NCI-H82 treated with DMSO at 0.1 percent for 48 hours (cell line): Measurements from ENCODE around the gene DNAH1.

Experiments
- DNase-seq: peaks from one replicate; lab custom pipeline; 2025; ENCODE audit not compliant: unreplicated experiment; lab: John Stamatoyannopoulos, UW

Gene DNAH1

GRCh38 chr3:52432225-52432624, 116.1 kb downstream of the DNAH1 start:
- no peak for DNase-seq

DNA sequence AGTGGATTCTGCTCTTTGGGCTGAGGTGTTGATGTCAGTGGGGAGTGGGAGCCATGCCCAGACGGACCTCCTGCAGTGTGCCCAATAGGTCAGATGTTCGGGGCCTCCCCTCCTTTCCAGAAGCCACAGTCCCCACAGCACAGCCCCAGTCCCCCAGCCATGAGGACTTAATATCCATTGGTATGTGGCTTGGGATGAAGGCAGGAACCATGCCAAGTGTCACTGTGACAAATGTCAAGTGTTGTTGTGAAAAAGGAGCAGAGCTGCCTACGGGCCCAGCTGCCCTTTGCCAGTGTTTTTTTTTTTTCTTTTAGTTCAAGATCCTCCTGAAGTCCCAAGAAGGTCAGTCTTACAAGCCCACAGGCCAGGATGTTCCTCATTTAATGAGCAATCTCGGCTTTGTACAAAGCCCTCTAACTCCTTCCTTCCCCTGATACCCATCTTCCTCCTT, 116.6 kb downstream of the DNAH1 start:
- DNase-seq = no peak

GRCh38 chr3:52433328-52433995, 117.3 kb downstream of the DNAH1 start:
- peak; percentile 17 for DNase-seq

DNA sequence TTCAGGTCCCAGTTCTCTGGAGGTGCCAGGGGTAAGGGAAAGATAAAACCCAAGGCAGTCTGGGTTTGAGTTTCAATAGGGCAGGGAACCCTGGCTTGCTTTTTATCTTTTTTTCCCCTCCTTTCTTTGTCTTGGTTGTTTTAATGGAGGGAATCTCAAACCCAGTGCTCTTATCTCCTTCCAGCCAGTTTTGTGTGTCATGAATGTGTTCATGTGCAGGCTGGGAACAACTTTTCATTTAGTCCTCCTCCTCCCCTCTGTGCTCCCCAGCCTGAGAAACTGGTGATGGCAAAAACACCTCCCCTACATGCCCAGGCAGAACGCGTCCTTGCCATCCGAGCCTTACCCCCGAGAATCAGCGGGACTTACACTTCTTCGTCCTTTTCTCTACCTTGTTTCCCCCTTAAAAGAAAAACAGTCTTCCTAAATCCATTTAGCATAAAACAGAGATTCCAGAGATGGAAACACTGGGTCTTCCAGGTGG, 117.9 kb downstream of the DNAH1 start:
- DNase-seq = no peak

- DNase-seq = no peak
Measured at GRCh38 chr3:52434491-52435115, 118.5 kb downstream of the DNAH1 start.

- DNase-seq = no peak
Measured at GRCh38 chr3:52435246-52436101, 119.4 kb downstream of the DNAH1 start.

DNA sequence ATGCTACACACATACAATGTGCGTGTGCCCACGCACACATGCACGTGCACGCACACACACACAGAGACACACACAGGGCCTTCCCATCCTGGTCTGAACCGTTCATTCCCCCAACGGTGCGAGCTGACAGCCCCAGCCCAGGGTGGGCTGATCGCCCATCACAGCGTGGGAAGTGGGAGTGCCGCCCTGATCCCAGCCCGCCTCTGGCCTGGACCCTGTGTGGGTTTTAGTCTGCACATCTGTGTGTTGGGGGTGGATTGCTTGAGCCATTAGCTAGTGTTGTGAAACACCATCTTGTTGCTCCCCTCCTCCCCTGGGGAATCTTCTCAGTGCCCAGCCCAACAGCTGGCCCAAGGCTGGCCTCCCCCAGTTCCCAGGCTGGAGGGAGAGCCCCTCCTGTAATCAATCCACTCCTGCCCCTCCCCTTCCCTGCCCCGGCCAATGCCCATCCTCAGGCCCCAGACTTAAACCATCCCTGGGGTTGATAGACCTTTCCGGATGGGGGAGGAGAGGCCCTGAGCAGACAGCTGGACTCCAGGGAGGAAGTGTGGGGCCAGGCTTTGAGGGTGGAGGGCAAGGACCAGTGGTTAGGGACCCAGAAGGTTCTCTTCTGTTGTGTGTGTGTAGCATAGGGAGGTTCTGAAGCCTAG, 120.5 kb downstream of the DNAH1 start:
- DNase-seq = peak; percentile 12

- DNase-seq = no peak
Measured at GRCh38 chr3:52437326-52438103, 121.4 kb downstream of the DNAH1 start.

DNA sequence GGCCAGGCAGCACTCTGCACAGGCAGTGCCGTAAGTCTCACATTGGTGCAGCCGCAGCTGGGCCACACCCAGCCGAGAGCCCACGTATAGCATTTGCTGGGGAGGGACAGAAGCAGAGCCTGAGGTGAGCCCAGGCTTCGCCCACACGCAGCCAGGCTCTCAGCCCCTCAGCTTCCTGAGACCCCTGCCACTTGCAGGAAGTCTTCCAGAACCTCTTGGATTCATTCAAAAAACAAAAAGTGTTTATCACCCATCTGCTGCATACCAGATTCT, 121.9 kb downstream of the DNAH1 start:
- DNase-seq = no peak

DNA sequence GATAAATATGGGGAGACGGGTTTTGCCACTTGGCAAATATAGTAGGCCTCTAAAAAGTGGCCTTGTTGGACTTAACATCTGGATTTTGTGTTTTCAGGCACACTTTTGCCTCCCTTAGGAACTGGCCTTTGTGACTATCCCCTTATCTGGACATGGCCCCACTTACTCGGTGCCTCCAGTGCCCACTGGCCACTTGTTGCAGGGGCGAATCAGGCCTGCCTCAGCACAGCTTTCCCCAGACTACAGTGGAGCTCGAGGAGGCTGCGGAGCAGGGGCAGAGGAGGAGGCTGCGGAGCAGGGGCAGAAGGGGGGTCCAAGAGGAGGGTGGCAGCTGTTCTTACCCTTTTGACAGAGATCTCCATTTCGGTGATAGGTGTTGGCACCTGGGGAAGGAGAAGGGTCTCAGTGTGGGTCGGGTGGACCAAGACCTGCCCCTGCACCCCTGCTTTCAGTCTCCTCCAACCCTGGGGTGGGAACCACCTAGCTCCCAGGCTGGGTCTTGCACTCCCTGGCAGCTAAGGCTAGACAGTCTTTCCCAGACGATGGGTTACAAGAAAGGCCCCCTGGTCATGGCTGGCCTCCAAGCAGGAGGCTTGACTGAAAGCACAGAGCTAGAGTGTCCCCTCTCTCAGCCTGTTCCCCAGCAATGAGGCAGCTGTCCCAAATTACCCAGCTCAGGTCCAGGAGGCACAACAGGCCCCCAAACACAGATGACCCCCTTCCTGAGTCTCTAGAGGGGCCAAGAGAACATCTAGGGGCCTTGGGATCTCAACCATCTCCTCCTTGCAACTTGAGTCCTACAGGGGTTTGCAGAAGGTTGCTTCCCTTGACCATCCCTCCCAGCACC, 122.7 kb downstream of the DNAH1 start:
- no peak for DNase-seq

DNA sequence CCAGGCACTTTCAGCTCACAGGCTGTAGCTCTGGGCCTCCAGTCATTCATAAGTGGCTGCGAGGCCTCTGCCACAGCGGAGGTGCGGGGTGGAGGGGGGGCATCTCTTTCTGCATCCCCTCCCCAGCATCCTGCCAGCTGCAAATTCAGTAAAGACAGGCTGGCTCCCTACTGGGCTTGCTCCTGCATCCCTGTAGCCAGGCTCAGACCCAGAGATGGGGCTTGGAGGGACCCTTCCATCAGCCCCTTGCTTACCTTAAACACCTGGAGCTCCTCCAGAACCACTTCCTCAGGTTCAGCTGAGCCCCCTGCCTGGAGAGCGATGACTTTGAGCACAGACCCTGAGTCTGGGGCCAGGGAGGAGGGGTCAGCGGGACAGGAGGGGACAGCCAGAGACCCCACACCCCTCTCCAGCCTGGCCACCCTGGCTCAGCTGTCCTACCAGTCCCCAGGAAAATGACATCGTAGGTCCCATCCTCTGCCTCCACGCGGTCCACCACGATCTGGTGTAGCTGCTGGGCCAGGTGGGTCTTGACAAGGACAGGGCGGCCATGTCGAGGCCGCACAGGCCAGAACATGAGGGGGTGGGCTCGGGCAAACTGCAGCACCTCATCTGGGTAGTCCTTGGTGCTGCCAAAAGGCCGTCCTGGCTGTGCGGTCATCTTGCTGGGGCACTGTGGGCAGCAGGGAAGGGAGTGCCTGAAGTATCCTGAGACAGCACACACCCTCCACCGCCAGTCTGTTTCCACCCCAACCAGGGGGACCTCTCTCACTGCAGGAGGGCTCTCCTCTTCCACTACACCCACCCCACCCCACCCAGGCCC, 123.5 kb downstream of the DNAH1 start:
- DNase-seq = no peak

- no peak for DNase-seq
Measured at GRCh38 chr3:52440249-52440551, 124.1 kb downstream of the DNAH1 start.

DNA sequence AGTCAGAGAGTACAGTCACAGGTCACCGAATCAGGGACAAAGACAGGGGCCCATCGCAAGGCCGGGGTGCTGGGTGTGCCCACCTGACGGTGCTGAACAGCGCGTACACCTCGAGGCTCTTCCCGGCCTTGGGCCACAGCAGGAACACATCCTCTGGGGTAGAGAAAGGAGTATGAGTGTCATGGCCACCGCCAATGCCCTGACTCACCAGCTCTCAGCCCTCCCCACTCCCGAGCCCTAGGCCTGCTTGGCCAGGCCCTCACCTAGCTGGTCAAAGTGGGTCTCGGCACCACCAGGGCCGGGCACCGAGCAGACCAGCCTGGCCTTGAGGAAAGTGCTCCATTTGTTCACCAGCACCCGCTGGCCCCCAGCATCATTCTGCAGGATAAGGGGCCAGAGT, 124.6 kb downstream of the DNAH1 start:
- no peak for DNase-seq

- no peak for DNase-seq
Measured at GRCh38 chr3:52441091-52441771, 125.1 kb downstream of the DNAH1 start.

- no peak for DNase-seq
Measured at GRCh38 chr3:52441772-52442332, 125.7 kb downstream of the DNAH1 start.

- DNase-seq = no peak
Measured at GRCh38 chr3:52442409-52443267, 126.5 kb downstream of the DNAH1 start.

DNA sequence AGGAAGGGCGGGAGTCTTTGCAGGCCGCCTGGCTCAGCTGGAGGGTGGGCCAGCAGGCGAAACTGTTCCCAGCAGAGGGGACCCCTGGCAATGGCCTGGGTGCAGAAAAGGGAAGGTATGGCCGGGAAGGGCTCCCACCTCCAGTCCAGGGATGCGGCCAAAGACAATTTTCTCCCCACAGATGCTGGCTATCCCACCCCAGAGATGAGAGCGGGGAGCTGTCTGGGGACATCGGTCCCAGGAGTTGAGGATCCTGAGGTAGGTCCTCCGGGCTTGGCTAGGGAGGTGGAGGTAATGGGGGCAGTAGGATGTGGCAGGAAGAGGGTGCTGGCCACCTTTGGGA, 127.1 kb downstream of the DNAH1 start:
- DNase-seq = no peak
